ENCODE results near the gene PLEKHA7. TPM values are rescaled to one million over a fixed set of nuclear protein-coding genes. Genes with fewer than 3 reads are reported as not detected.
"Not testable (repeated sequence)": the region's sequence is repeated elsewhere in the genome, so short reads cannot be mapped to it uniquely, and the experiment has no call there.

PLEKHA7 gene
- total RNA-seq, result 10 to 100 TPM; 27.5 to 87.0 (median 48.6) TPM

DNA sequence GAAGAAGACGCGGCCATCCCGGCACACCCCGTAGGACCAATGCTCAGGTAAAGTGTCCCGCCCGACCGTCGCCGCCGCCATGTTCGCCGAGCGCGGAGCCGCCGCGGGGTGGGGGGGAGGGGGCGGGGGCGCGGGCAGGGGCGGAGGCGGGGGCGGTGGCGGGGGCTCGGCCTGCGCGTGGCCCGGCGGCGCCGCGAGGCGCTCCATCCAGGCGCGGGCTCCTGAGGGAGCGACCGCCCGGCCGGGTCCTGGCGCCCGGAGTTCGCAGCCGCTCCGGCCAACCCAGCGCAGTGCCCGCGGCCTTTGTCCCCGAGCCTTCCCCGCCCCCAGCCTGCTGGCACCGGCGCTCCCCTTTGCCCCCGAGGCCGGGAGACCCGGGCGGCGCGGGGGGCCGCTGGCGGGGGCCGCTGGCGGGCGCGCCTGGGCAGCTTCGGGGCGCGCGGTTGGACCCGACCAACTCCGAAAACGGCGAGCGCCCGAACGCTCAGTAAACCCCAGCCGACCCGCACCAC lies at the start of gene PLEKHA7:
TSS of gene PLEKHA7 (minus strand) at position 94 of the 512 bp plus-strand sequence. CDS start at position 81, 13 bp downstream.
- TF ChIP-seq, protein P1, sequence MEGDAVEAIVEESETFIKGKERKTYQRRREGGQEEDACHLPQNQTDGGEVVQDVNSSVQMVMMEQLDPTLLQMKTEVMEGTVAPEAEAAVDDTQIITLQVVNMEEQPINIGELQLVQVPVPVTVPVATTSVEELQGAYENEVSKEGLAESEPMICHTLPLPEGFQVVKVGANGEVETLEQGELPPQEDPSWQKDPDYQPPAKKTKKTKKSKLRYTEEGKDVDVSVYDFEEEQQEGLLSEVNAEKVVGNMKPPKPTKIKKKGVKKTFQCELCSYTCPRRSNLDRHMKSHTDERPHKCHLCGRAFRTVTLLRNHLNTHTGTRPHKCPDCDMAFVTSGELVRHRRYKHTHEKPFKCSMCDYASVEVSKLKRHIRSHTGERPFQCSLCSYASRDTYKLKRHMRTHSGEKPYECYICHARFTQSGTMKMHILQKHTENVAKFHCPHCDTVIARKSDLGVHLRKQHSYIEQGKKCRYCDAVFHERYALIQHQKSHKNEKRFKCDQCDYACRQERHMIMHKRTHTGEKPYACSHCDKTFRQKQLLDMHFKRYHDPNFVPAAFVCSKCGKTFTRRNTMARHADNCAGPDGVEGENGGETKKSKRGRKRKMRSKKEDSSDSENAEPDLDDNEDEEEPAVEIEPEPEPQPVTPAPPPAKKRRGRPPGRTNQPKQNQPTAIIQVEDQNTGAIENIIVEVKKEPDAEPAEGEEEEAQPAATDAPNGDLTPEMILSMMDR (IDR thresholded peaks at IDR 0.05), result no peak
- TF ChIP-seq POLR2AphosphoS5 (IDR thresholded peaks at IDR 0.05), result no peak
- Histone ChIP-seq H3K27ac (peak within 1 kb of the TSS; percentile 69 to 76 (median 76)), H3K36me3 (no peaks in the 10 kb centered on the region), H3K4me1 (peaks cover 4 to 21% (median 6%) of the 10 kb centered on the region in 4 donors), H3K9me3 (no peaks in the 10 kb centered on the region), H3K27me3 (peaks cover 2 to 10% (median 6%) of the 10 kb centered on the region in 4 donors), H3K4me3 (peak within 1 kb of the TSS; percentile 11 to 84 (median 66))
- 2% methylated on average over 8 of the region's 76 CpGs; no CpG with 5 or more reads in 1 of the 2 donors for WGBS, 2 donors
- ATAC-seq (ENCODE audit: low FRiP score in 2 of 2) (peak in 1 of 2 donors; percentile 18), DNase-seq (no peak)

- DNase-seq (peak; percentile 27 to 60), ATAC-seq (ENCODE audit: low FRiP score in 2 of 2) (peak; percentile 80 to 89)
- Histone ChIP-seq H3K4me3 (no peak overlapping the region), H3K27me3 (no peaks in the 10 kb centered on the region), H3K27ac (no peak overlapping the region), H3K36me3 (no peaks in the 10 kb centered on the region), H3K9me3 (no peaks in the 10 kb centered on the region), H3K4me1 (no peaks in the 10 kb centered on the region)
- WGBS, 2 donors, result 69 to 74% methylated on average over 3 to 4 of the region's 4 CpGs
- TF ChIP-seq, protein P1 (IDR thresholded peaks at IDR 0.05), result peak; percentile 52 to 83 (median 67)
- no peak for TF ChIP-seq EP300 (IDR thresholded peaks at IDR 0.05)
- no peak for TF ChIP-seq POLR2A (IDR thresholded peaks at IDR 0.05)
- no peak for TF ChIP-seq POLR2AphosphoS5 (IDR thresholded peaks at IDR 0.05)
These were observed 49.2 kb upstream of the PLEKHA7 start for GRCh38 chr11:17063171-17064002.

GRCh38 chr11:17051146-17051545 lies 36.9 kb upstream of the PLEKHA7 start:
- ATAC-seq (ENCODE audit: low FRiP score in 2 of 2); H3K36me3 ChIP-seq; H3K9me3 ChIP-seq; H3K4me3 ChIP-seq; H3K27me3 ChIP-seq; H3K27ac ChIP-seq; H3K4me1 ChIP-seq: not testable (repeated sequence)
- WGBS, 2 donors, result 92 to 100% methylated on average over 1 to 17 of the region's 27 CpGs
- DNase-seq, result peak in 1 of 2 donors; percentile 68

DNA sequence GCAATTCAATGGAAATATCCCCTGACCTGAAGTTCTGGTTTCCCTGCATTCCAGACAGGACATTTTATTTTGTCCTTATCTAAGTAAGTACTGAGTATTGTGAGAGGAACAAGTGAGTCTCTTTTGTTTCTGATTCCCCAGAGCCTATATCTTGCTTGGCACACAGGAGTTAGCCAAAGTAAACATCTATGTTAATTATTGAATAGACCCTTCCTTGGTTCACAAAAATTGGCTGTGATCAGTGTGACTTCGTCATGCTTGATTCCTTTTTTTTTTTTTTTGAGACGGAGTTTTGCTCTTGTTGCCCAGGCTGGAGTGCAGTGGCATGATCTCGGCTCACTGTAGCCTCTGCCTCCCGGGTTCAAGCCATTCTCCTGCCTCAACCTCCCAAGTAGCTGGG lies 34.3 kb upstream of the PLEKHA7 start:
- not testable (repeated sequence) for H3K4me3 ChIP-seq; H3K27me3 ChIP-seq; DNase-seq; H3K27ac ChIP-seq; H3K36me3 ChIP-seq; ATAC-seq (ENCODE audit: low FRiP score in 2 of 2); H3K9me3 ChIP-seq; H3K4me1 ChIP-seq
- 61 to 63% methylated on average over 4 of the region's 4 CpGs for WGBS, 2 donors

GRCh38 chr11:17046690-17047089 lies 32.5 kb upstream of the PLEKHA7 start:
- no peak for DNase-seq
- TF ChIP-seq POLR2A (IDR thresholded peaks at IDR 0.05) (no peak), POLR2AphosphoS5 (IDR thresholded peaks at IDR 0.05) (no peak), EP300 (IDR thresholded peaks at IDR 0.05) (no peak)
- TF ChIP-seq, protein P1 (IDR thresholded peaks at IDR 0.05), result no peak
- H3K27ac ChIP-seq, result no peak overlapping the region
- WGBS, 2 donors, result 81 to 88% methylated on average over 5 of the region's 5 CpGs
- H3K4me3 ChIP-seq, result no peak overlapping the region
- no peak for ATAC-seq (ENCODE audit: low FRiP score in 2 of 2)
- no peaks in the 10 kb centered on the region for H3K9me3 ChIP-seq
- no peaks in the 10 kb centered on the region for H3K4me1 ChIP-seq
- no peaks in the 10 kb centered on the region for H3K36me3 ChIP-seq
- no peaks in the 10 kb centered on the region for H3K27me3 ChIP-seq

Data from upper lobe of left lung (tissue), 6 donors.